GM21390 (cell line): ENCODE data around the gene MARCHF11.

Source experiments
- ATAC-seq: cut with Tn5 transposase; IDR thresholded peaks from one replicate; pipeline ENCODE4 v1.9.1; 2021; ENCODE audit not compliant: unreplicated experiment

MARCHF11 gene

DNA sequence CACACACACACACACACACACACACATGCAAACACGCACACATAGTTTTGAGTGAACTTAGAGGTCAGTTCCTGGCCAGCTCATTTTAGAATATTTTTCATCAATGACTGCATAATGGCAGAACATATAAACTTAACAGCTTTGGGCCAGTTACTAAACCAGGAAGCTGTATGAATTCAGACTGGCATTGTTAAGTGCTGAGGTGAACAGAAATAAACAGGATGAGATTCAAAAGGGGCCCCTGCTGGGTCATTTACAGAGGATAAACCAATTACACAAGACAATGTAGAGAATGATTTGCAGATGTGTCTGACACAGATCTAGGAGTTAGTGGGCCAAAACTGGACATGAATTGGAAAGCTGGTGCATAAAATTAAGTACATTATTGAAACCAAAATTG is 44.6 kb downstream of the MARCHF11 start:
- no peak for ATAC-seq

DNA sequence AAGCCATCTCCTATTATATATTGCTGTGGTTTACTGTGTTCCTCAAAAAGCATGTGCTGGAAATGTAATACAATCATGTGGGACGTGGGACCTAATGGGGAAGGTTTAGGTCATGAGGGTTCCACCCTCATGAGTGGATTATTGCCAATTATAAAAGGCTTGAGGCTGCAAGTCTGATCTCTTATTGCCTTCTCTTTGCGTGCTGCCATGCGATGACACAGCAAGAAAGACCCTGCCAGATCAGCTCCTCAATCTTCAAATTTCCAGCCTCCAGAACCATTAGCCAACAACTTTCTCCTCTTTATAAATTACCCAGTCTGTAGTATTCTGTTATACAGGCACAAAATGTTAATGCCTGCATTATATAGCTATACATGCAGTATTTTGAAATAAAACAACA is 45.4 kb downstream of the MARCHF11 start:
- ATAC-seq = no peak

DNA sequence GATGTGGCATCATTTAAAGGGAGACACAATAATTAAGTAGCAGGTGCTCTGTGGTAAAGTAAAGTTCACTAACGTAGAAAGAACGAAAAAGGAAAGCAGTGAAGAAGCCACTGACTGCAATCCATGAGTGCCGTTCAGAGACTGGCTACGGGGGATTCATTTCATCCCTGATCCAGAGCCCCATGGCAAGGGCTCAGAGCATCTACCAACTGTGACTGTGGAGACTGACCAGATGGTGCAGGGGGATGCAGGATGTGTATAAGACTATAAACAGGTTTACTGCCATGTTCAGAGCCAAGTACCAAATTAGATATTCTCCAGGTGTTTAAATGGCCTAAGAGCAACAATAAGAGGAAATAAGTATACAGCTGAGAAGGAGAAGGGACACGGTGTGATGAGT is 47.7 kb downstream of the MARCHF11 start:
- ATAC-seq = no peak

DNA sequence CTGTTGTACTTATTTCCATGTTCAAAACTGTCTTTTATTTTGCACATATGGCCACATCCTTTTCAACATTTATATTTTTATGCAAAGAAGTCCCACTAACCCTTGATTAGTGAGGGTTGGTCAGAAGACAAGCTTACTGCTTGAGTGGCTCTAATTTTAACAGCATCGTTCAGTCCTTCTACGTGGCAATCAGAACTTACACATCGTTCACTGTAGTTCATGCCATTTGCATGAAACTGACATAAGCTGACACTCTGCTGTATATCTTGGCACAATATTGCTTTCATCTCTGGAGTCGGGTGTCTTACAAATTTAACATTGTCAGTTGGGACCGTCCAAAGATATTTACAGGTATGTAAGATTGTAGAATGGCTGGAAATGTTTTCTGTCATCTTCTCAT is 50.6 kb downstream of the MARCHF11 start:
- no peak for ATAC-seq

DNA sequence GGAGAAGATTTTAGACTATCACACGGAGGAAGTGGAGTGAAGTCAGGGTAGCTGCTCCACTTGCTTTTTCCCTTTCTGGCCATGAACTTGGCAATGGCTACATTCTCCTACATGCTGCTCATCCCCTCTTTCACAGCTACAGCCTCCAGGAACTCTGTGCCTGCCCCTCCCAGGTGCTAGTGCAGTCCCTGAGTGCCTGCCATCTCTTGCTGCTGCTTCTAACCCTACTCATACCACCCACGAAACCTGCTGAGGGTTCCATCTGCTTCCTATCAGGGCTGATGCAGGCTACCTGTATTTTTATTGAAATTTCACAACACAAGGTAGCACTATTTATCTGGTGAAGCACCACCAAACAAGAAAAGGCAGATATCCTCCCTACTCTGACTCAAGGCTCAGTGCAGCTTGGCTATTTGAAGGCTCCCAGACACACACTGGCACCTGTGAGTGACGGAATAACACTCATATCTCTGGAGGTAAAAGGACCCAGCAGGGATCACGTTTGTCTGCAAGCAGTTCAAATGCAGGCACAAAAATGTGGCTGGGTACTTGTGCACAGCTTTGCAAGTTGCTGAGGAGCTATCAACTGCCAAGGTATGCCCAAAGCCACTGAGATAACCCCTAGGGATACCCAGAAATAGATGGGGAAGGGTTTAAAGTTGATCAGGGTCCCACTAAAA is 51.6 kb downstream of the MARCHF11 start:
- no peak for ATAC-seq

DNA sequence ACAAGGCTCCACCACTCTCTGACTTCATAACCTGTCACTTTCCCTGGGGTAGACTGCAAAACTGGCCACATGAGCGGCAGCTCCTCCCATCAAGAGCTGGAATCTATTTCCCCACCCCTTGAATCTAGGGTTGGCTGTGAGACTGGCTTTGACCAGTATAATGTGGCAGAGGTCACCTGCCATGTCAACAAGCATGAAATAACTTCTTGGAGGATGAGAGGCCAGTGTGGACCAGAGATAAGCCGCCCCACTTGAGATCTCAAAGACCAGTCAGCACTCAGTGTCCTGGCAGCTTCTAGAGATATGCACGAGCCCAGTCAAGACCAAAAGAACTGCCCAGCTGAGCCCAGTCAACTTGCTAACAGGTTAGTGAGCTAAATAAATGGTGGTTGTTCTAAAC is 59.0 kb downstream of the MARCHF11 start:
- no peak for ATAC-seq

DNA sequence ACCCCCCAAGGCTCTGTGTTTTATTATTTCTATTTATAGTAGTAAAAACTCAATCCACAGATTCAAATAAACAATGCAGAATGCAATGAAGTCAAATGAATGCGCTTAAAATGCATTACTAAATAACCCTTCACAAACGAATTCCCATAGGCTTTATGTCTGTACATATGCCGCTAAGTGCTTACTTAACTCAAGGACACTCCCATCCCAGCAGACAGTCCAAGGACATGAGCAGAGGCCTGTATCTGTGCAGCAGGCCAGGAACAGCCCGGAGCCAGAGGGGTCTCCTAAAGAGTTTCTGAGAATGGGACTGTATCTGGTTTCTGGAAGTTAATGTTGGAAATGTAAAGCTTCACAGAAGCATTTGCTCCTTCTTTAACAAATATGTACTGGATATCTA is 59.8 kb downstream of the MARCHF11 start:
- no peak for ATAC-seq

DNA sequence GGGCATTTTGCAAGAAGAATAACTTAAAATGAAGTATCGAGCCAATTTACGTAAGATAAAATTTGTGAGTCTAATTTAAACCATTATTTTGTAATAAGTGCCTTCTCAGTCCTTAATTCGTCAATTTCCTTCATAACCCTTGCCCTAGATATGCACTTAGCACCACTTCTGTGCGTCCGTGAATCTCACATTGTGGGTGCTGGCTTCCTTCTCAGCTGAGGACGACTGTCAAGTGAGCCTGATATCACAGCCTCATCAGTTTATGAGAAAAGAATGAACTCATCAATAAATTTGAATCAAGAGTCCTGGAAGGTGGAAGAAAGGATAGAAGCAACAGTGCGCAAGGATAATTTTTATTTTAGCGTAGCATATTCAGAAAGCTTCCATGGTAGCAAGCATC is 64.5 kb downstream of the MARCHF11 start:
- ATAC-seq = no peak

DNA sequence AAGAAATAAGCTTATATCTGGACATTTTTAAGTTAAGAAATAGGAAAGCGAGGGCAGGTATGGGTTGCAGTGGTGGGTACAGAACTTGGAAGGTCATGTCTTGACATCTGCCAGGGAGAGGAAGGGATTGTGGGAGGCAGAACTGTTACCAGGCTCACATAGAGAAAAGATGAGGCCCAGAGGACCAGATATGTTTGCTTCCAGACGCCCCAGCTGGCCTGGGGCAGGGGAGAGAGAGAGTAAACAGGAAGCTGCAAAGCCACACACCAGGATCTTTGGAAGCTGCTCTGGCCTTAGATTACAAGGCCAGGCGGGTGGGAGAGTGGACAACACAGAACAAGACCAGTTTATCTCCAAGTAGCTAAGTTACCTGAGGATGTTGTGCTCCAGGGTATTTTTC is 71.2 kb downstream of the MARCHF11 start:
- no peak for ATAC-seq

DNA sequence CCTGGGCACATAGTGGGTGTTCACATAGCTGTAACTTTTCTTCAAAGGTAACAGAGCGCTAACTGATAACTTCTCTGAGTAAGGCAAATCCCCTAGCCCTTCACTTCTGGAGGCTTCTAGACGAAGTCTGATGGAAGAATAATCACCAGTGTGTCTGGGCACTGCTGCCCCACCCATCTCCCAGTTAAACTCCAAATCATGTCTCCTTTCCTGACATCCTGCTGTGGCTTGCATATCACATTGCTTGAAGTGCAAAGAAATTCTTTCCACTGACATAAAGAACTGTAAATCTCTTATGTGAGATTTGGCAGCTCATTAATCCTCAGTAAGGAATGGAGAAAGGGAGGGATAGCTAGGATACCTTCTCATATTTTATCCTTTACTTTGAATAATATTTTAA is 74.6 kb downstream of the MARCHF11 start:
- ATAC-seq = no peak

DNA sequence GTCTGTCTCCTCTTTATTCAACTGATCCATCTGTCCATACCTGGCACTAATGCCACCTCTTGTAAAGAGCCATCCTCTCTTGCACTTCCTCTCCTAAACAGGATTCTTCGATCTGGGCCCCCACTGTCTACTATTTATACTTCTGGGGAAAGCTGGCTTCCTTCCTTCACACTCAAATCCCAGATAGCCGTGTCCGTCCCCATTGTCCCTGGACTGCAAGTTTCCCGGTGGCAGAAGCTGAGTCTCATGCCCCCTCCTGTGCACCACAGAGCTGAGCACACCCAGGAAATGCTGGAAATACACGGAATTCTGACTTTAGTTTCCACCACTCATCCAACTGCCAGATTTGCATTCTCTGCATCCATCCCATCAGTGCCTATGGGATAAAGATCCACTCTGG is 84.0 kb downstream of the MARCHF11 start:
- no peak for ATAC-seq

DNA sequence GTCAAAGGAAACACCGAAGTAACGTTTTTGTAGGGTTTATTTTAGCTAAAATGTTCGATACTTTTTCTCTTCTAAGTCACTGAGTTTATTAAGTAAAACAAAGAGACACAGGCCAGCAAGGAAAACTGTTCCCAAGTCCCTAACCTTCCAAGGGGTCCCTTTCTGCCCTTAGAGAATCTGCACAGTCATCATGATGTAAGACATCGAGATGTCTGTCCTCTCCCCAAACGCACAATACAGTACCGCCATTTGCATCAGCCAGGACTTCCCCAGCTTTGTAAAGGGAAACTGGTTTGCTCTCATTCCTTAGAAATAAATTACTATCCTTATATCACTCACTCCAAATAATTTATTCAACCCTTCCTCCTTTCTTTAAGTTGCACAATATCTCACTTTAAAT is 89.3 kb downstream of the MARCHF11 start:
- no peak for ATAC-seq

DNA sequence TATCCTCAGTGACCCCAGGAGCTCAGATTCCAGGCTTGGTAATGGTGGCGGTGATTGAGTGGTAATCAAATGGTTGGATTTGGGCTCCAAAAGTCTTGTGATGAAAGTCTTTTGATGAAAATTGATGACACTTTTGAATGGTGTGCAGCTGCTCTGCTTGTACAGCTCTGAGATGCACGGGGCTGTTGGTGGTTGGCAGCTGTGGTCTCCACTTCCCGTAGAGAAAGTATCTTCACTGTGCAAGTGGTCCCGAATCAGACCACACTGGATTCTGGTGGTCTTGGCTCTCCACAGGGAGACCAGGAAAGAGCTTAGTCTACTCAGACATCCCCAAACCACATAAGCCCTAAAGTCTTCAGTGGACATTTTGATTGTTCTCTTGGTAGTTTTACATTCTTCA is 96.6 kb downstream of the MARCHF11 start:
- no peak for ATAC-seq

DNA sequence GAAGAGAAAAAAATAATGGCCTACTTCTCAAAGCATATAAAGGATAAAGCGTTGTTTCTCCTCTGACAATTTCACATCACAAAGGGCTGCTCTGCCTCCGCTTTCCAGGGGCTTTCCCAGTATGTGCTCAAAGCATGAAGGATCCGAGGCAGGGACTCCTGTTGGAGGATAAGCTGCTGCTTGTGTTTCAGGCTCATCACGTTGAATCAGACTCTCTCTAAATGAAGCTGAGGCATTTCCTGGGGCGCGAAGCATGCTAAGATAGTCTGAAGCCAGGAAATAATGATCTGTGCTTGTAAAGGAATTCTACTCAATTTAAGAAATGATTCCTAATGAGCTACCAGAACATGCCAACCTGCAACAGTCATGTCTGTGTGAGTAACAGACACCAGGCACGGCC is 97.5 kb downstream of the MARCHF11 start:
- no peak for ATAC-seq

DNA sequence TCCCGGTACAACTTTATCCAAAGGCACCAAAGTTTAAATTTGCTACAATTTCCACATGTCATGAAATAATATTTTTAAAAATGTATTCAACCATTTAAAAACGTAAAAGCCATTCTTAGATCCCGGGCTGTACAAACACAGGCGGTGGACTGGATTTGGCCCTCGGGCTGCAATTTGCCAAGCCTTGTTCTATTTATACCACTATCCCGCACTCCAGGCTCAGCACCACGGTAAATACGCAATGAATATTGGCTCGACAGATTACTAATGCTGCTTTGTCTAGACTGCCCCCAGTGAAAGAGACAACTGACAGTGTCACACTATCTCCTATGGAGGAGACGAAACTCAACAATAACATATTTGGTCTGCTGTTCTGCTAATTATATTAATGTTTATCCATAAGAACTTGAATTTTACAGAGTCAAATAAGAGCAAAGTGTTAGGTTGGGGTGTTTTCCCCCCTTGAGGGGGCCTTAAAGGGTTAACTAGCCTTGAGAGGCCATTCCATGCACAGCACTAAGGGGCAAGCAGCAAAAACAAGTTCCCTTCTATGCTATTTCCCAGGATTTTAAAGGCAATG is 98.1 kb downstream of the MARCHF11 start:
- no peak for ATAC-seq

DNA sequence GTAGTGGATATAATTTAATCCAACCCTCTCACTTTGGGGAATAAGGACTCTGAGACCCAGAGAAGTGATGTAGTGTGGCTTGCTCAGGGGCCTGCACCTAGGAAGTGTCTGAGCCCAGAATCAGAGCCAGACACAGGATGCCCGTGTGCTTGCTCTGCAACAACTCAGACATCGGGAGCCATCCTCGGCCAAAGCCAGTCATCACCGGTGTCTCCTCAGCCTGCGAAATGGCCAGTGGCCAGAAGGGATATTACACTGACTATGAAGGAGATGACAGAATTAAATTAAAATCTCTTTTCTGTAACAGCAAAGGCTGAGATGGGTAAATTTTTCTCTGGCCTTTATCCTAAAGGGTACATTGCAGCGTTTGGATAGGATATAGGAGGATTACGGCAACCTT is 102.9 kb downstream of the MARCHF11 start:
- no peak for ATAC-seq

DNA sequence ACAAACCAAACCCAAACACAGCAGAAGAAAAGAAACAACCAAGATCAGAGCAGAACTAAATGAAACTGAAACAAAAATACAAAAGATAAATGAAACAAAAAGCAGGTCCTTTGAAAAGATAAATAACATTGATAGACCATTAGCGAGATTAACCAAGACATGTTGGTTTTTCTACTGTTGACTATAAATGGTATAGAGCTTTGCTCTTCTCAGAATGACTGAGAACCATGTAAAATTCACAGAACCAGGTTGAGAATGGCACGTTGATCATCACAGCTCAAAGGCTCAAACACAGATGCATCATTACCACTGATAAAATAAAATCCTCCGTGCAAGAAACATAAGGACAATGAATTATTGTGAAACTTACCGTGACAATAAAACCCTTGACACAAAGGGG is 105.2 kb downstream of the MARCHF11 start:
- no peak for ATAC-seq

DNA sequence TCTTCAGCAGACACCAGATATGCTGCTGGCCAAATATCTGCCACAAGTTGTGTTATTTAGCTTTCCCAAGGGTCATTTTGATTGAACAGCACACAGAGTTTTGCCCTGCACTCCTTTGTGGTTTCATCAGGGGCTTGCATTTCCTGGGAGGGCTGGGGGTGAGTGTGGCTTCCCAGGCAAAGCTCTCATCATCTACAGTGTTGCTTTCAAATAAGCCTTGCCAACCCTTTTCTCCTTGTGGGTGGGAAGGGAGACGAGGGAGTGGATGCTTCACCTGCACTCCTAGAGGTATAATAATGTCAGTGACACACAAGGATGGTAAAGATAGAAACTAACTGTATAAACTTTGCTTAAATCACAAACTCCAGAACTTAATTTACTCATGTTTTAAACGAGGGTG is 107.0 kb downstream of the MARCHF11 start:
- ATAC-seq = no peak

DNA sequence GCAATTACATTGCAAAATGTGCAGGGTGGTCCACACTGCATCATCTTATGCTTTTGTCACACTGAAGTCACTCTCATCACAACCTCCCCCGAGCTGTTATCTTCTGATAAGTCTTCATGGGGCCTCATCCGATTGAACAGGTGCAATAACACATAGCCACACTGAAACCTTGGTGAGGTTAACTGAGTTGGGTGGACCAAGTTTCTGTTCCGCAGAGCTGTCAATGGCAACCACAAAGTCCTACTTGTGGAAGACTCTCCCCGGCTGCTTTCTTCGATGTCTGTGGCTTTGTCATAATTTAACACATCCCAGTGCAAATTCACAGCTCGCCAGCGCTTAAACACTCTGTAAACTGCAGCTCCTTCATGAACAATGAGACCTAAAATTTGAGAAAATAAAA is 112.2 kb downstream of the MARCHF11 start:
- no peak for ATAC-seq

DNA sequence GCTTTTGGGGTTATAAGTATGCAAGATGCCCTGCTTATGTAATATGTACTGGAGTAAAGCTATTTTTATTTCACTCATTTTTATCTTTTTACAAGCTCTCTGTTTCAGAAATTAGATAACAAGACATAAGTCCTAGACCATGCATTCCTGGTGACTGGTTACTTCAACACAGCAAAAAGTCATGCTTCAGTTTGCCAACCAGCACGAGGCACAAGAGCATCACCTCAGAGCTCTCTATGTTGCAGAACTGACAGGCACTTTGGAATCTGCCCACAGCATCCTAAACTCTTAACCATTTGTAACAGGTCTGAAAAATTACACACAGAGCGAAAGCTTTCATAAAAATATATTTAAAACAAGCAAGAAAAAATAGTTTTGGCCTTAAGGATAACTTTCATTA is 112.8 kb downstream of the MARCHF11 start:
- ATAC-seq = no peak

DNA sequence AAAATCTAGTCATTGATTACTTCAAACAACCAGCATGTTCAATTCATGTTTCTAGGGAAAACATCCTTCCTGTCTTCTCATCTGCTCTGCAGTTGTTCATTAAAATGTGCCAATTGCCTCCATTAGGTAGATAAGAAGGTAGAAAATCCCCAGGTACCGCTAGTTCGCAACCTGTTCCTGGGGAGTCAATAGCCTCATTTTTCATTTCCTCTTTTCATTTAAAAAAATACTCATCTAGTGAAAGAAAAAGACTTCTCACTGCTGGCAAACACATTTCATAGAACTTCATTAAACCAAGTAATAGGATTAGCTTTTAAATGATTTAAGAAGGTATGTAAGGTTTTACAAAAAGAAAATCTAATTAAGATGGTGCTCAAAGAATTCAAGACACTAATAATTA is 113.3 kb downstream of the MARCHF11 start:
- no peak for ATAC-seq

DNA sequence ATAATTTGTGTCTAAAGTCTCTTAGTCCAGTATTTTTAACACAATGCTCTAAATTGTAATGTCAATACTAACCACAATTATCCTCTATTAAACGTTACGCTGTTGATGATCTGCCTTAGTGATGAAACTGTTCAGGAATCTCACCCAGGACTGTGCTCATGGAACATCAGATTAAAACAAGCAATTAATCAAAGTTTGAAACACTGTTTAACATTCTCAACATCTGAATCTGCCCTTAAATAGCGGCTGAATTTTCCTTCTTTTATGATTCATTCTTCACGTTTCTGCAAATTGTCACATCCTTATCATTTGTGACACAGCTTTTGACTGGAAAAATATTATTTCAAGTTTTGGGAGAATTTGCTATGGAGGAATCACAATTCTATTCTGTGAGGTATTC is 113.8 kb downstream of the MARCHF11 start:
- ATAC-seq = no peak
